Activated CD8-positive, alpha-beta memory T cell treated with anti-CD3 and anti-CD28 coated beads for 36 hours (primary cell): Measurements from ENCODE around the gene GJA4. TPM values are rescaled to one million over a fixed set of nuclear protein-coding genes. Genes with fewer than 3 reads are reported as not detected.
"Not testable (repeated sequence)": the region's sequence is repeated elsewhere in the genome, so short reads cannot be mapped to it uniquely, and the experiment has no call there.

ENCODE experiments used
- CTCF ChIA-PET: fragments of 350-600 bp; sonication (Branson Sonifier 250); formaldehyde crosslinking; loops from one replicate; lab custom pipeline; 2021; ENCODE audit warnings: antibody characterized with exemption; lab: Charles Lee
- POLR2A ChIA-PET: fragments of 350-600 bp; sonication (Branson Sonifier 250); formaldehyde crosslinking; loops from one replicate; lab custom pipeline; 2021; ENCODE audit warnings: antibody characterized with exemption; lab: Charles Lee
- total RNA-seq, 2 experiments: library from RNA; stranded (reverse); gene quantifications; one replicate each; pipeline ENCODE4 v1.2.3, GENCODE V29; 2021

GJA4 gene
- total RNA-seq, 2 experiments from 2014 or later, result not detected

- POLR2A ChIA-PET, CTCF ChIA-PET: not testable (repeated sequence)
Measured at GRCh38 chr1:34818862-34819261, 26.1 kb downstream of the GJA4 start.

GRCh38 chr1:34822202-34822601, 29.4 kb downstream of the GJA4 start:
- POLR2A ChIA-PET, result no interaction called here
- CTCF ChIA-PET, result no interaction called here

DNA sequence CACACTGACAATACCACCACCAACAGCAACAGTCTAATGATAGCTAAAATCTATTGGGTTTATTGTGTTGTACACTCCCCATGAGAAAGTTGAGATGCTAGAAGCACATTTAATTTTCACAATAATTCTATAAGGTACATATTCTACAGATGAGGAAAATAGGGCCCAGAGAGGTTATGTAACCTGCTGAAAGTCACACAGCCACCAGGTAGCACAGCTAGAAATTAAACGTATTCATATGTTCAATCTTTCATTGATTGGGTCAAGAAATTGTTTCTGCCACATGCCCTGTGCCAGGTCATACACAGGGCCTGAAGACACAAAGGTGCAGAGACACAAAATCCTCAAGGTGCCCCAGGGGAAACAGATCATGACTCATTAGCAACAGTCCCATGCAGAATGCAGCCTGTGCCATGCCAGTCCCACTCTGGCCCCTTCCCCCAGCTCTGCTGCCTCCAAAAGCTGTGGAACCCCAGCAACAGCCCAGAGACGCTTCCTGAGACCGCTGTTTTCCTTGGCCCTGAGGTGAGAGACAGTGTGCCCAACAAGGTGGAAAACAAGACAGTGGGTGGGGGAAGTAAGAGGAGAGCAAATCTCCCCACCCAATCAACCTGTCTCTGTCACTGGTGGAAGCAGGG, 32.1 kb downstream of the GJA4 start:
- ChIA-PET POLR2A (no interaction called here), CTCF (interaction anchor here (1.3 kb wide), 1 partner anchor 9 kb away, joined by 3 read pairs; no protein-coding TSS in a partner anchor)

- ChIA-PET CTCF (interaction anchor here (1.3 kb wide), 1 partner anchor 9 kb away, joined by 3 read pairs; no protein-coding TSS in a partner anchor), POLR2A (no interaction called here)
Measured at GRCh38 chr1:34825455-34826091, 32.8 kb downstream of the GJA4 start.

- POLR2A ChIA-PET, result no interaction called here
- CTCF ChIA-PET, result no interaction called here
Measured at GRCh38 chr1:34827341-34827941, 34.6 kb downstream of the GJA4 start.

- POLR2A ChIA-PET, result no interaction called here
- CTCF ChIA-PET, result no interaction called here
Measured at GRCh38 chr1:34828611-34829010, 35.8 kb downstream of the GJA4 start.

DNA sequence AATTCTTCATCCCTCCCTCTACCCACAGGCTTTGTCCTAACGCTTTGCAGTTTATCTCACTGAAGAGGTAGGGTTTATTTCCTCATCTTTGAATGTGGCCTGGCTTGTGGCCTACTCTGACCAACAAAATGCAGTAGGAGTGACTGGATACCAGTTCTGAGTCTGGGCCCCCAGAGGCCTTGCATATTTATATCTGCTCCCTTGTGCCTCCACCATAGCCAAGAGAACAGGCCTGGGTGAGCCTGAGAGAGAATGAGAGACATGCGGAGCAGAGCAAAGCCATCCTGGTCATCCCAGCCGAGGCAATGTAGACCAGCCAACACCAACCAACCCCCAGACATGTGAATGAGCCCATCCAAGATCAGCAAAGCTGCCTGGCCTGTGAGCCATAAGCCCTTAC, 36.5 kb downstream of the GJA4 start:
- POLR2A ChIA-PET, result no interaction called here
- CTCF ChIA-PET, result no interaction called here

- ChIA-PET CTCF (no interaction called here), POLR2A (no interaction called here)
Measured at GRCh38 chr1:34831721-34832246, 39.0 kb downstream of the GJA4 start.

DNA sequence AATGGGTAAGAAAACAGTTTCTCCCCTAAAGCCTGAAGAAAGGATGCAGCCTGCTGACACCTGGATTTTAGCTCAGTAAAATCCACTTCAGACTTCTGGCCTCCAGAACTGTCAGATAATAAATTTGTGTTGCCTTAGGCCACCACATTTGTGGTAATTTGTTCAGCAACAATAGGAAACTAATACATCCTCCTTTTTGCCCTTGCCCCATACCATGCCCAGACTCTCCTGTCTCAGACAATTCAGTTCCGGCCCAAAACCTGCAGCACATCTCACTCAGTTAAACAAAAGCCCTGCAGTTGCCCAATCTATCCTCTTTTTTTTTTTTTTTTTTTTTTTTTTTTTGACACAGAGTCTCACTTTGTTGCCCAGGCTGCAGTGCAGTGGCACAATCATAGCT, 40.9 kb downstream of the GJA4 start:
- POLR2A ChIA-PET, result no interaction called here

GRCh38 chr1:34839526-34840305, 46.9 kb downstream of the GJA4 start:
- CTCF ChIA-PET, result interaction anchor here (1.1 to 1.9 kb wide), 2 partner anchors 13 kb away, joined by 3 to 8 read pairs; no protein-coding TSS in a partner anchor
- POLR2A ChIA-PET, result no interaction called here

More for the DNA sequence above, 40.9 kb downstream of the GJA4 start:
- CTCF ChIA-PET, result no interaction called here

DNA sequence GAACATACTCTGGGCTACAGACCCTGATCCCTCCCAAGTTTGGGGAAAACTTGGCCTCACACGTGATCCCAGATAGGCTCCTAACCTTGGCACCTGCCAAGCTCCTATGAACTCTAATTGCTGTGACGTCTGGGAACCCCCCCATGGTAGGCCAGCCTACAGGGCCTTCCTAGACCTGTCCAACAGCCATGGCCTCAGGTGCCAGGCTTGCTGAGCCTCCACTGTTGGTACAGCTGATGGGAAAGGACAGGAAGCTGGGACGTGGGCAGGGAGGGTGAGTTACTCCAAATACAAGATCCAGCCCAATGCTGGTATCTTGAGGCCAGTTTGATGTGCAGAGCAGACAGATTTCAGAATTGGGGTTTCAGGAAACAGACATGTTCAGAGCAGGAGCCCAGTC, 47.6 kb downstream of the GJA4 start:
- POLR2A ChIA-PET, result no interaction called here
- CTCF ChIA-PET, result interaction anchor here (1.9 kb wide), 1 partner anchor 12 kb away, joined by 8 read pairs; no protein-coding TSS in a partner anchor

DNA sequence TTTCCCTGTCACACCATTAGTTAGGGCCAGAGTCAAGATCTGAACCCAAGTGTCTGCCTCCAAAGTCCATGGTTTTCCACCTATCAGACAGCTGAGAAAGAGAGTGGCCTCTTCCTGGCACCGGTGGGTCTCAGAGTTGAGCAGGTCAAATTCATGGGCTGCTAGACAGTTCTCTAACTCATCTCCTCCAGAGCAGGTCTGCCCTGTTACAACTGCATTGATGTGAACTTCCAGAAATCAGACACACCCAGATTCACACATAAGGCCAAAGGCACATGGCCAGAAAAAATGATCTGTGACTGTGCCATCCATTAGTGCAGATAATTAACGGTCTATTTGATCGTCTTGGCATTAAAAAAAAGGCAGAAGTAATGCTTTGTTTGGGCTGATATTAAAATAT, 49.3 kb downstream of the GJA4 start:
- POLR2A ChIA-PET, result no interaction called here
- CTCF ChIA-PET, result no interaction called here

DNA sequence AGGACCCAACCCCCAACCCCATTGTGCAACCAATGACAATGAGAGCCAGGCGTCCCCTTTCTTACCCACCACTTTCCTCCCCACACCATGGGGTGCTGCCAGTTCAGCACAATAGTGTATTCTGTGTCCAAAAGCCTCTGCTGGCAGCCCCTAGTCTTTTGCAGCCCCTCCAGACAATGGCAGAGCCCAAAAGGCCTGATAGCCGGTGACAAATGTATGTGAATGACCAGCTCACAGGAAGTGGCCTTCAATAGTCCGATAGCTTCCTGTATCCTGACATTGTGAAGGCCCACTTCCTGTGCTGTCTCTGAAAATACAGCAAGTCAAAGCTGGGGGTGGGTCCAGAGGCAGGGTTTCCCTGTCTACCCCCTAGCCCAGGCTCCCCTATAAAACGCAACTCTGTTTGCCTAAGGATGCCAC, 50.2 kb downstream of the GJA4 start:
- CTCF ChIA-PET, result no interaction called here
- POLR2A ChIA-PET, result no interaction called here

DNA sequence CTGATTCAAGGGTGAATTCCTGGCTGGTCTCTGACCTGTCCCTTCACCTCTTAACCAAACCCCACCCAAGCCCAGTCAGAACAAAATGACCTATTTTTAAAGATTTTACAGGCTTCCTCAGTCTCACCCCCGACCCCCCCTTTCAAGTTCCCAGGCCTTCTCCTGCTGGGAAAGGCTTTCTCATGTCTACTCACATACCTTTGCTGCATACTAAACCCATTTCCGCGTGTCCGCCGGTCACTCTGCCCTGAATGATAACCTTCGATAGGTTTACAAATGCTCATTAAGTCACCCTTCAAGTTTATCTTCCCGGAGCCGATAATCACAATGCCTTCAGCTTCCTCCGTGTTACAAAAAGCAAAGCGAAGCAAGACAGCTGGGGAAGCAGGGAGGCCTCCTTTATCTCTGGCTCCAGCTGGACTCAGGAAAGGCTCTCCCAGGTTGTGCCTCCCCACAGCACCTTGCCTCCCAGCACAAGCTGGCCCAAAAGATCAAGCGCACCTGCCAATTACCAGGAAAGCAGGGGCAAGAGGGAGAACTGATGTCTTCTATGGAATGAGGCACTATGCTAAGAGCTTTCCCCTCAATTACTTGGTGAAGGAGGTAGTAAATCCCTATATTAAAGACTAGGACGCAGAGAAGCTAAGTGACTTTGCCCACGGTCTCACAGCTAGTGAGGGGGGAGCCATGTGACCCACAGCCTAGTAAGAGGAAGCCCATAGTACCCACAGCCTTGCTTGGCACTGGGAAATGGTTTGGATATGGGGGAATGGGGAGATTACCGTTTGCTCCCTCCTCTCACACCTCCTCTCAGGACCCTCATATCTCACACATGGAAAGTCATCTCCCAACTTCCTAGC, 50.8 kb downstream of the GJA4 start:
- CTCF ChIA-PET, result interaction anchor here (0.7 kb wide), 1 partner anchor 10 kb away, joined by 3 read pairs; no protein-coding TSS in a partner anchor
- POLR2A ChIA-PET, result no interaction called here

GRCh38 chr1:34844252-34844634, 51.4 kb downstream of the GJA4 start:
- POLR2A ChIA-PET, result no interaction called here
- CTCF ChIA-PET, result no interaction called here
